Panc1 (cell line): ENCODE results near the gene KRT15. TPM values are rescaled to one million over a fixed set of nuclear protein-coding genes. Genes with fewer than 3 reads are reported as not detected.

Experiments
- ATAC-seq: fragments of 200-7000 bp; cut with Tn5 transposase; 2 replicates; pipeline ENCODE4 v1.9.1; 2020; ENCODE audit warnings: mild to moderate bottlenecking, moderate library complexity
- BruUV-seq: library from RNA; stranded (reverse); fragments of 400-500 nt; replicated peaks from 2 replicates; lab custom pipeline; 2021; lab: Mats Ljungman, UMichigan
- CTCF ChIA-PET: fragments of 300-600 bp; sonication (Branson Sonifier 250); formaldehyde crosslinking; loops from one replicate; lab custom pipeline; 2022; ENCODE audit warnings: antibody characterized with exemption; lab: Charles Lee
- POLR2A ChIA-PET: fragments of 300-600 bp; sonication (Branson Sonifier 250); formaldehyde crosslinking; loops from one replicate; lab custom pipeline; 2022; ENCODE audit warnings: antibody characterized with exemption; lab: Charles Lee
- DNase-seq: peaks from one replicate; pipeline ENCODE4 v3.0.0-alpha.2; 2010; ENCODE audit warnings: low read depth, low spot score
- H3K27ac ChIP-seq: 2 replicates; pipeline ENCODE4 v1.5.1; 2011; ENCODE audit warnings: mild to moderate bottlenecking, low read length, inconsistent platforms
- H3K27me3 ChIP-seq: fragments of 200-500 bp; sonication (Bioruptor generic); 2 replicates; pipeline ENCODE4 v1.6.0; 2014; ENCODE audit warnings: low read length, inconsistent platforms; ENCODE audit not compliant: control insufficient read depth, insufficient read depth
- H3K36me3 ChIP-seq: fragments of 200-500 bp; sonication (Bioruptor generic); 2 replicates; pipeline ENCODE4 v1.5.1; 2014; ENCODE audit warnings: inconsistent platforms, mild to moderate bottlenecking, low read length, moderate library complexity; ENCODE audit not compliant: control insufficient read depth, insufficient read depth
- H3K4me1 ChIP-seq: 2 replicates; pipeline ENCODE4 v1.5.1; 2011; ENCODE audit warnings: inconsistent platforms, mild to moderate bottlenecking, low read length, moderate library complexity; ENCODE audit not compliant: control insufficient read depth, insufficient read depth
- H3K4me3 ChIP-seq, 2 experiments: 2 replicates each; pipeline ENCODE4 v1.5.1; 2011 to 2012; ENCODE audit warnings: low read depth in 2 of 2, low read length in 2 of 2, mild to moderate bottlenecking in 2 of 2, inconsistent platforms in 1 of 2, moderate library complexity in 1 of 2
- H3K9me3 ChIP-seq: fragments of 200-500 bp; sonication (Bioruptor generic); 2 replicates; pipeline ENCODE4 v1.5.1; 2014; ENCODE audit warnings: low read depth, mild to moderate bottlenecking, inconsistent platforms, low read length, moderate library complexity; ENCODE audit not compliant: control insufficient read depth, insufficient read depth
- POLR2AphosphoS5 ChIP-seq: IDR thresholded peaks from 2 replicates; pipeline ENCODE4 v1.6.1; 2012; ENCODE audit warnings: mild to moderate bottlenecking, low read depth, low read length, moderate library complexity
- REST ChIP-seq, 2 experiments: IDR thresholded peaks; 2 replicates each; pipeline ENCODE4 v1.6.1; 2011 to 2012; ENCODE audit warnings: low read depth in 2 of 2, control low read depth in 1 of 2, low read length in 1 of 2, mild to moderate bottlenecking in 1 of 2, moderate library complexity in 1 of 2; ENCODE audit not compliant: insufficient read depth in 1 of 2
- SIN3A ChIP-seq: IDR thresholded peaks from 2 replicates; pipeline ENCODE4 v1.6.1; 2012; ENCODE audit warnings: low read depth, mild to moderate bottlenecking, low read length, moderate library complexity, borderline replicate concordance; ENCODE audit not compliant: insufficient read depth
- TCF7L2 ChIP-seq: IDR thresholded peaks from 2 replicates; pipeline ENCODE4 v1.6.1; 2011; ENCODE audit warnings: mild to moderate bottlenecking, low read depth, low read length, inconsistent platforms
- in situ Hi-C: cut with HindIII; loops from 2 replicates; pipeline ENCODE4 v1.10.0; 2016; ENCODE audit warnings: low sequenced_read_pairs, low pct_unique_long_range_greater_than_20kb
- intact Hi-C: fragments of 100-400 bp; cut with micrococcal nuclease; formaldehyde crosslinking; loops from one replicate; pipeline ENCODE4 v1.10.0; 2022; ENCODE audit not compliant: unreplicated experiment
- total RNA-seq: library from RNA; stranded (reverse); gene quantifications from one replicate; pipeline ENCODE4 v1.2.1, GENCODE V29; 2021; ENCODE audit not compliant: unreplicated experiment
- TF ChIP-seq, protein P1 (sequence below): fragments of 450-650 bp; IDR thresholded peaks from 2 replicates; pipeline ENCODE4 v1.5.1; 2017; ENCODE audit warnings: mild to moderate bottlenecking

The KRT15 gene
- total RNA-seq, 1 experiment from 2014 or later, result 70.4 TPM

GRCh38 chr17:41512546-41513167 lies 6.0 kb downstream of the KRT15 start:
- peak overlapping the region; percentile 25; the same call in 1 of the 2 replicates for H3K27ac ChIP-seq
- ChIA-PET CTCF (no interaction called here), POLR2A (no interaction called here)
- no peak overlapping the region for H3K4me3 ChIP-seq
- intact Hi-C loops (no loop called here), in situ Hi-C loops (no loop called here)
- no peaks in the 10 kb centered on the region for H3K9me3 ChIP-seq
- H3K4me1 ChIP-seq, result peaks cover 26% of the 10 kb centered on the region
- no peaks in the 10 kb centered on the region for H3K36me3 ChIP-seq
- no peak for TF ChIP-seq REST (IDR thresholded peaks at IDR 0.05; ENCODE audit: insufficient read depth in 1 of 2, low read depth in 2 of 2, low read length in 1 of 2)
- no peak for TF ChIP-seq TCF7L2
- no peak for TF ChIP-seq POLR2AphosphoS5
- BruUV-seq, result no TSS peak
- ATAC-seq, result no peak
- no peak for DNase-seq
- no peaks in the 10 kb centered on the region for H3K27me3 ChIP-seq

DNA sequence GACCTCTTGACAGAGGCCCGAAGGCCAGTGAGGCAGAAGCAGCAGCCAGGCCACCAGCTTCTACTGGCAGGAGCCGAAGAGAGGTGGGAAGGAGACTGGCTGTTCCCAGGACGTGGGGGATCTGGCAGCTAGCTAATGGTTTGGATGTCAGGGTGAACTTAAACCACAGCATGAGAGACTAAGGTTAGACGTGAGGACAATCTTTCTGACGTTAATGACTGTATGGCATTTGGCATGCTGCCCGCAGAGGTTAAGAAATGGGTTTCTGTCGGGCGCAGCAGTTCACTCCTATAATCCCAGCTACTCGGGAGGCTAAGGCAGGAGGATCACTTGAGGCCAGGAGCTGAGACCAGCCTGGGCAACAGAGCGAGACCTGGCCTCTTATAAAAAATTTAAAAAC lies 7.0 kb downstream of the KRT15 start:
- Histone ChIP-seq H3K36me3 (no peaks in the 10 kb centered on the region), H3K27me3 (no peaks in the 10 kb centered on the region), H3K27ac (peak overlapping the region; percentile 57; the same call in 1 of the 2 replicates), H3K9me3 (no peaks in the 10 kb centered on the region), H3K4me1 (peaks cover 21% of the 10 kb centered on the region), H3K4me3 (no peak overlapping the region)
- DNase-seq (no peak), ATAC-seq (no peak)
- POLR2A ChIA-PET, result interaction anchor here (0.7 kb wide), 1 partner anchor 13 kb away, joined by 13 read pairs; no protein-coding TSS in a partner anchor
- CTCF ChIA-PET, result interaction anchor here (0.6 kb wide), 1 partner anchor 37 kb away, joined by 3 read pairs; no protein-coding TSS in a partner anchor
- TF ChIP-seq SIN3A (no peak), POLR2AphosphoS5 (no peak), TCF7L2 (no peak), REST (IDR thresholded peaks at IDR 0.05; ENCODE audit: insufficient read depth in 1 of 2, low read depth in 2 of 2, low read length in 1 of 2) (no peak)
- TF ChIP-seq, protein P1, sequence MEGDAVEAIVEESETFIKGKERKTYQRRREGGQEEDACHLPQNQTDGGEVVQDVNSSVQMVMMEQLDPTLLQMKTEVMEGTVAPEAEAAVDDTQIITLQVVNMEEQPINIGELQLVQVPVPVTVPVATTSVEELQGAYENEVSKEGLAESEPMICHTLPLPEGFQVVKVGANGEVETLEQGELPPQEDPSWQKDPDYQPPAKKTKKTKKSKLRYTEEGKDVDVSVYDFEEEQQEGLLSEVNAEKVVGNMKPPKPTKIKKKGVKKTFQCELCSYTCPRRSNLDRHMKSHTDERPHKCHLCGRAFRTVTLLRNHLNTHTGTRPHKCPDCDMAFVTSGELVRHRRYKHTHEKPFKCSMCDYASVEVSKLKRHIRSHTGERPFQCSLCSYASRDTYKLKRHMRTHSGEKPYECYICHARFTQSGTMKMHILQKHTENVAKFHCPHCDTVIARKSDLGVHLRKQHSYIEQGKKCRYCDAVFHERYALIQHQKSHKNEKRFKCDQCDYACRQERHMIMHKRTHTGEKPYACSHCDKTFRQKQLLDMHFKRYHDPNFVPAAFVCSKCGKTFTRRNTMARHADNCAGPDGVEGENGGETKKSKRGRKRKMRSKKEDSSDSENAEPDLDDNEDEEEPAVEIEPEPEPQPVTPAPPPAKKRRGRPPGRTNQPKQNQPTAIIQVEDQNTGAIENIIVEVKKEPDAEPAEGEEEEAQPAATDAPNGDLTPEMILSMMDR, result no peak
- in situ Hi-C loops (no loop called here), intact Hi-C loops (no loop called here)
- no TSS peak for BruUV-seq
